ENCODE data around the gene MDC1. TPM values are rescaled to one million over a fixed set of nuclear protein-coding genes. Genes with fewer than 3 reads are reported as not detected.

MDC1 gene
- total RNA-seq, 1 experiment from 2014 or later: 77.6 TPM

- H3T11ph ChIP-seq (ENCODE audit: low read length): no peak overlapping the region
- H3K9me3 ChIP-seq (ENCODE audit: control insufficient read depth, low read depth, low read length): no peaks in the 10 kb centered on the region
- H3K9ac ChIP-seq (ENCODE audit: extremely low read depth, insufficient read length, low read length): no peak overlapping the region
- Mint-ChIP-seq H3K9me3 (no peaks in the 10 kb centered on the region), H3K27me3 (ENCODE audit: low read depth) (no peaks in the 10 kb centered on the region), H3K4me3 (no peak overlapping the region), H3K36me3 (ENCODE audit: insufficient read depth in 1 of 3, low read depth in 3 of 3) (peaks cover 31 to 88% (median 71%) of the 10 kb centered on the region in 3 experiments; a peak in 6 of 7 replicates), H3K27ac (no peak overlapping the region), H3K4me1 (no peaks in the 10 kb centered on the region)
- H2BK20ac ChIP-seq (ENCODE audit: low read depth, low read length, poor library complexity, severe bottlenecking): no peak overlapping the region
- no peak overlapping the region for H2BK120ac ChIP-seq (ENCODE audit: low read depth, low read length, poor library complexity, severe bottlenecking)
- TF ChIP-seq CTCF (conservative IDR thresholded peaks at IDR 0.05): no peak
- DNase-seq: no peak
- no peak overlapping the region for H4K8ac ChIP-seq (replicated peaks; ENCODE audit: insufficient read length, low read depth, low read length)
- H2BK15ac ChIP-seq (ENCODE audit: low read depth, low read length): no peak overlapping the region
- H3K4ac ChIP-seq (ENCODE audit: low read depth, low read length): no peak overlapping the region
- H3K27ac ChIP-seq (ENCODE audit: insufficient read length, low read depth, low read length): no peak overlapping the region
- H3K4me2 ChIP-seq (ENCODE audit: insufficient read depth, insufficient read length, low read length): no peak overlapping the region
- H3K23me2 ChIP-seq (ENCODE audit: insufficient read length, low read depth, low read length, poor library complexity, severe bottlenecking): no peaks in the 10 kb centered on the region
- H3K23ac ChIP-seq (ENCODE audit: insufficient read length, low read depth, low read length): no peak overlapping the region
- H3K18ac ChIP-seq (ENCODE audit: insufficient read length, low read depth, low read length): no peak overlapping the region
- no peaks in the 10 kb centered on the region for H3K27me3 ChIP-seq (ENCODE audit: insufficient read depth, low read length)
- no peak overlapping the region for H2AK5ac ChIP-seq (ENCODE audit: insufficient read length, low read length)
- no peaks in the 10 kb centered on the region for H3K4me1 ChIP-seq (ENCODE audit: insufficient read depth, low read length)
- H4K5ac ChIP-seq (ENCODE audit: insufficient read length, low read depth, low read length): no peak overlapping the region
- no peak overlapping the region for H4K91ac ChIP-seq (ENCODE audit: insufficient read length, low read depth, low read length)
- H3K14ac ChIP-seq (ENCODE audit: insufficient read depth, low read length): no peak overlapping the region
- H3K56ac ChIP-seq (ENCODE audit: insufficient read length, low read depth, low read length): no peak overlapping the region
- H2BK12ac ChIP-seq (ENCODE audit: insufficient read length, low read depth, low read length): no peak overlapping the region
- no peaks in the 10 kb centered on the region for H3K79me1 ChIP-seq (ENCODE audit: insufficient read depth, low read depth, low read length, poor library complexity, severe bottlenecking)
- H3K79me2 ChIP-seq (ENCODE audit: insufficient read depth, low read length): no peaks in the 10 kb centered on the region
- H4K20me1 ChIP-seq (ENCODE audit: control insufficient read depth, insufficient read depth, insufficient read length): no peaks in the 10 kb centered on the region
- no peak overlapping the region for H2AFZ ChIP-seq (ENCODE audit: low read length)
- H2BK5ac ChIP-seq (ENCODE audit: insufficient read length, low read length): no peak overlapping the region
These were observed 59.6 kb downstream of the MDC1 start for GRCh38 chr6:30657454-30657853.

Measured in H9 (cell line).